GM18517 (cell line): ENCODE measurements around the gene SSNA1.

Experiments
- ATAC-seq: cut with Tn5 transposase; IDR thresholded peaks from one replicate; pipeline ENCODE4 v1.9.1; 2021; ENCODE audit warnings: mild to moderate bottlenecking, moderate library complexity; ENCODE audit not compliant: unreplicated experiment

SSNA1 gene

GRCh38 chr9:137152844-137153405 is 35.6 kb upstream of the SSNA1 start:
- ATAC-seq = no peak

- ATAC-seq = no peak
Measured at GRCh38 chr9:137156567-137157375, 31.7 kb upstream of the SSNA1 start.

- ATAC-seq = no peak
Measured at GRCh38 chr9:137157618-137158415, 30.7 kb upstream of the SSNA1 start.

- no peak for ATAC-seq
Measured at GRCh38 chr9:137158625-137159024, 29.9 kb upstream of the SSNA1 start.

GRCh38 chr9:137159105-137160053 is 29.1 kb upstream of the SSNA1 start:
- no peak for ATAC-seq

- no peak for ATAC-seq
Measured at GRCh38 chr9:137160054-137160425, 28.4 kb upstream of the SSNA1 start.

- no peak for ATAC-seq
Measured at GRCh38 chr9:137160716-137161557, 27.5 kb upstream of the SSNA1 start.

GRCh38 chr9:137161558-137162486 is 26.7 kb upstream of the SSNA1 start:
- no peak for ATAC-seq

- ATAC-seq = no peak
Measured at GRCh38 chr9:137162505-137163364, 25.7 kb upstream of the SSNA1 start.

GRCh38 chr9:137163365-137163715 is 25.1 kb upstream of the SSNA1 start:
- no peak for ATAC-seq

GRCh38 chr9:137163805-137164204 is 24.7 kb upstream of the SSNA1 start:
- no peak for ATAC-seq

- ATAC-seq = no peak
Measured at GRCh38 chr9:137164370-137165249, 23.9 kb upstream of the SSNA1 start.

- ATAC-seq = no peak
Measured at GRCh38 chr9:137165250-137165836, 23.1 kb upstream of the SSNA1 start.

- ATAC-seq = no peak
Measured at GRCh38 chr9:137166380-137167229, 21.9 kb upstream of the SSNA1 start.

GRCh38 chr9:137167277-137167746 is 21.2 kb upstream of the SSNA1 start:
- no peak for ATAC-seq
